ENCODE results near the gene TUBA1B. TPM values are rescaled to one million over a fixed set of nuclear protein-coding genes. Genes with fewer than 3 reads are reported as not detected.
"Not testable (repeated sequence)": the region's sequence is repeated elsewhere in the genome, so short reads cannot be mapped to it uniquely, and the experiment has no call there.

Gene TUBA1B
- total RNA-seq, result 497 and 503 TPM in 2 replicates
- long read RNA-seq, transcript TUBA1B-202 (4 exons, 1,627 nt), result major isoform, 4,484 of 4,588 reads
- long read RNA-seq, transcript TUBA1B-201 (3 exons, 3,198 nt), result minor isoform, 34 of 4,588 reads
- long read RNA-seq, partial matches to known transcripts, result 18 of 4,588 reads
- long read RNA-seq, other reads (novel, unspliced or antisense), result 52 of 4,588 reads

GRCh38 chr12:49131051-49131893 lies at the start of gene TUBA1B:
Gene TUBA1B (minus strand): TSS chr12:49131395. CDS start chr12:49131300, 95 bp downstream.
- TF ChIP-seq, protein P1, sequence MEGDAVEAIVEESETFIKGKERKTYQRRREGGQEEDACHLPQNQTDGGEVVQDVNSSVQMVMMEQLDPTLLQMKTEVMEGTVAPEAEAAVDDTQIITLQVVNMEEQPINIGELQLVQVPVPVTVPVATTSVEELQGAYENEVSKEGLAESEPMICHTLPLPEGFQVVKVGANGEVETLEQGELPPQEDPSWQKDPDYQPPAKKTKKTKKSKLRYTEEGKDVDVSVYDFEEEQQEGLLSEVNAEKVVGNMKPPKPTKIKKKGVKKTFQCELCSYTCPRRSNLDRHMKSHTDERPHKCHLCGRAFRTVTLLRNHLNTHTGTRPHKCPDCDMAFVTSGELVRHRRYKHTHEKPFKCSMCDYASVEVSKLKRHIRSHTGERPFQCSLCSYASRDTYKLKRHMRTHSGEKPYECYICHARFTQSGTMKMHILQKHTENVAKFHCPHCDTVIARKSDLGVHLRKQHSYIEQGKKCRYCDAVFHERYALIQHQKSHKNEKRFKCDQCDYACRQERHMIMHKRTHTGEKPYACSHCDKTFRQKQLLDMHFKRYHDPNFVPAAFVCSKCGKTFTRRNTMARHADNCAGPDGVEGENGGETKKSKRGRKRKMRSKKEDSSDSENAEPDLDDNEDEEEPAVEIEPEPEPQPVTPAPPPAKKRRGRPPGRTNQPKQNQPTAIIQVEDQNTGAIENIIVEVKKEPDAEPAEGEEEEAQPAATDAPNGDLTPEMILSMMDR (IDR thresholded peaks at IDR 0.05), result no peak
- Mint-ChIP-seq H3K4me3 (ENCODE audit: unreplicated experiment) (peak within 1 kb of the TSS; percentile 94), H3K9me3 (ENCODE audit: unreplicated experiment) (no peaks in the 10 kb centered on the region), H3K36me3 (ENCODE audit: unreplicated experiment) (peaks cover 34% of the 10 kb centered on the region), H3K27me3 (ENCODE audit: unreplicated experiment) (no peaks in the 10 kb centered on the region), H3K27ac (ENCODE audit: unreplicated experiment) (peak within 1 kb of the TSS; percentile 99), H3K4me1 (ENCODE audit: unreplicated experiment) (peaks cover 33% of the 10 kb centered on the region)
- DNase-seq (ENCODE audit: extremely low spot score, unreplicated experiment), result peak; percentile 96

GRCh38 chr12:49174218-49174617 lies 43.0 kb upstream of the TUBA1B start:
- Mint-ChIP-seq H3K9me3 (ENCODE audit: unreplicated experiment) (peaks cover 8% of the 10 kb centered on the region), H3K4me1 (ENCODE audit: unreplicated experiment) (no peaks in the 10 kb centered on the region), H3K27ac (ENCODE audit: unreplicated experiment) (no peak overlapping the region), H3K27me3 (ENCODE audit: unreplicated experiment) (no peaks in the 10 kb centered on the region), H3K36me3 (ENCODE audit: unreplicated experiment) (no peaks in the 10 kb centered on the region), H3K4me3 (ENCODE audit: unreplicated experiment) (no peak overlapping the region)
- DNase-seq (ENCODE audit: extremely low spot score, unreplicated experiment), result no peak
- TF ChIP-seq, protein P1 (IDR thresholded peaks at IDR 0.05), result no peak

DNA sequence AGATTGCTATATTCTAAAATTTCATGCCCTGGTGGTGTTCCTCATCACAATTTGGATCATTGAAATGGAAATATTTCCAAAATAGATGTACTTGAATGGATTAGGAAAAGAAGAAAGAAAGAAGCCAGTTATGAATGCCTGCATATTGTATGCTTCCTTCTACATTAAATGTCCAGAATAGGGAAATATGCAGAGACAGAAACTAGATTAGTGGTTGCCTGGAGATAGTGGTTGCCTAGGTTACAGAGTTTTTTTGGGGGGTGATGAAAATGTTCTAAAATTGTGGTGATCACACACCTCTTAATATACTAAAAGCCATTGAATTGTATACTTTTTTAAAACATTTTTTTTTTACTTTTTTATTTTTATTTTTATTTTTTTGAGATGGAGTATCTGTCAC lies 39.7 kb upstream of the TUBA1B start:
- peaks cover 4% of the 10 kb centered on the region for H3K27me3 Mint-ChIP-seq (ENCODE audit: unreplicated experiment)
- no peaks in the 10 kb centered on the region for H3K9me3 Mint-ChIP-seq (ENCODE audit: unreplicated experiment)
- H3K27ac Mint-ChIP-seq (ENCODE audit: unreplicated experiment), result no peak overlapping the region
- TF ChIP-seq, protein P1 (IDR thresholded peaks at IDR 0.05), result no peak
- no peak overlapping the region for H3K4me3 Mint-ChIP-seq (ENCODE audit: unreplicated experiment)
- H3K4me1 Mint-ChIP-seq (ENCODE audit: unreplicated experiment), result no peaks in the 10 kb centered on the region
- no peaks in the 10 kb centered on the region for H3K36me3 Mint-ChIP-seq (ENCODE audit: unreplicated experiment)
- no peak for DNase-seq (ENCODE audit: extremely low spot score, unreplicated experiment)

GRCh38 chr12:49165114-49165513 lies 33.9 kb upstream of the TUBA1B start:
- Mint-ChIP-seq H3K27ac (ENCODE audit: unreplicated experiment) (no peak overlapping the region), H3K27me3 (ENCODE audit: unreplicated experiment) (peaks cover 4% of the 10 kb centered on the region), H3K4me1 (ENCODE audit: unreplicated experiment) (no peaks in the 10 kb centered on the region), H3K4me3 (ENCODE audit: unreplicated experiment) (no peak overlapping the region), H3K36me3 (ENCODE audit: unreplicated experiment) (no peaks in the 10 kb centered on the region), H3K9me3 (ENCODE audit: unreplicated experiment) (no peaks in the 10 kb centered on the region)
- TF ChIP-seq, protein P1 (IDR thresholded peaks at IDR 0.05), result no peak
- no peak for DNase-seq (ENCODE audit: extremely low spot score, unreplicated experiment)

GRCh38 chr12:49161901-49162300 lies 30.7 kb upstream of the TUBA1B start:
- H3K36me3 Mint-ChIP-seq (ENCODE audit: unreplicated experiment); H3K27ac Mint-ChIP-seq (ENCODE audit: unreplicated experiment); H3K27me3 Mint-ChIP-seq (ENCODE audit: unreplicated experiment); H3K9me3 Mint-ChIP-seq (ENCODE audit: unreplicated experiment); DNase-seq (ENCODE audit: extremely low spot score, unreplicated experiment); H3K4me1 Mint-ChIP-seq (ENCODE audit: unreplicated experiment); H3K4me3 Mint-ChIP-seq (ENCODE audit: unreplicated experiment): not testable (repeated sequence)

Measured in osteocyte (in vitro differentiated cells).